GM19023 (cell line): ENCODE results near the gene ABCE1.

ENCODE experiments used
- ATAC-seq: cut with Tn5 transposase; IDR thresholded peaks from one replicate; pipeline ENCODE4 v1.9.1; 2021; ENCODE audit warnings: mild to moderate bottlenecking, moderate library complexity; ENCODE audit not compliant: unreplicated experiment

The ABCE1 gene

DNA sequence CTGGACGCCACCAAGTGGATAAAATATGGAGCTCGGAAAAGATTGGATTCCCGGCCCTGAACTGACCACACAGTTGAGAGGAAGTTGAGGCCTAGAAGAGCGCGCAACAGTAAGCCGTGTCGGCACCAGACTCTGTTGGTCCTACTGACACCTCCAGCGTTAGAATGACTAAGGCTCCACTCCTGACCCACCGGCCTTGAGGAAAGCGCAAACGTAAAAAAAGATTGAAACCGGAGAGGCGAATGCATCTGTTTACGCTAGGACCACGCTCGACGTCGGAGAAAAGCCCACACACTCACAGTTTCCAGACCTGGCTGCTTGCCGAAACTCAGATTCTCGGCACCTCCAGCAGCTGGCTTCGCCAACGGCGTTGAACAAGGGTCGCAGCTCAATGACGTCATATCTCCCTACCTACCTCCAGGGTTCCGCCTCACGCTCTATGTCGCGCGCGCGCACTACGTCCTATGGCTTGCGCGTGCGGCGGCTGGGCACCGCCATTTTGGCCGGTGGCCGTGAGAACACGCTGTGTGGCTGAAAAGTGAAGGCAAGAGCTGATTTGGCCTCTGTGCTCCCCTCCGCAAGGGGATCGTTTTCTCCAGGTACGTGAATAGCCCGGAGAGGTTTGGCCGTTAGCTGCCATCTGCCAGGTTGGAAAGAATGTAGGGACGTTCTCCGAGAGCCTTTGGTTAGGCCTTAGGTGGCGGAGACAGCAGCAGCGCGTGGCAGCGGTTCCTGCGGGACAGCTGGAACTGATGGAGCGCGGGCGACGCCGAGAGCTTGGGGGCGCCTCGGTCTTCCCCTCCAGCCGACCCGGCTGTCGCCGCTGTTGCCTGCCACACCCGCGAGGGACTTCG is at the start of gene ABCE1, which contains the start of gene ANAPC10:
TSS of gene ABCE1 (plus strand) at position 491 of the 854 bp plus-strand sequence. CDS start 6,102 bp downstream, outside the sequence.
TSS of gene ANAPC10 (minus strand) at position 376 of the 854 bp plus-strand sequence. CDS start 2,097 bp downstream, outside the sequence.
- ATAC-seq = peak; percentile 82

DNA sequence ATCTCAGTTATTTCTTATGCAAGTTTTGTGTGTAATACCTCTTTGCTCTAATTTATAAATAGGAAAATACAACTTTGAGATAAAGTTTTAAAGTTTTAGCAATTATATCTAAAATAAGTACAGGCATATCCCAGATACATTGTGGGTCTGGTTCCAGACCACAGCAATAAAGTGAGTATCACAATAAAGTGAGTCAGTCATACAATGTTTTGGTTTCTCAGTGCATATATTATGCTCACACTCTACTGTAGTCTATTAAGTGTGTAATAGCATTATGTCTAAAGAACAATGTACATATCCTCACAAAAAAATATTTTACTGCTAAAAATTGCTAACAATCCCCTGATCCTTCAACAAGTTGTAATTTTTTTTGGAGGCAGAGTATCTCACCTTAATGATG is 49.3 kb upstream of the ABCE1 start:
- no peak for ATAC-seq

DNA sequence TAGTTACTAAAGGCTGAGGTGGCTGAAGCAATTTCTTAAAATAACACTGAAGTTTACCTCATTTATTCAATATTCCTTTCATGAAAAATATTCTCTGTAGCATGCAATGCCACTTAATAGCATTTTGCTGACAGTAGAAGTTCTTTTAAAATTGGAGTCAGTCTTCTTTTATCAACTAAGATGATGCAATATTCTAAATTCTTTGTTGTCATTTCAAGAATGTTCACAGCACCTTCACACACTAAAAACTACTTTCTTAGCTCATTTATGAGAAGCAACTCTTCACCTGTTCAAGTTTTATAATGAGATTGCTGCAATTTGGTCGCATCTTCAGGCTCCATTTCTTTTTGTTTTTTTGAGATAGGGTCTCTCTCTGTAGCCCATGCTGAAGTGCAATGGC is 48.9 kb upstream of the ABCE1 start:
- no peak for ATAC-seq

- no peak for ATAC-seq
Measured at GRCh38 chr4:145055533-145056257, 42.4 kb upstream of the ABCE1 start.

DNA sequence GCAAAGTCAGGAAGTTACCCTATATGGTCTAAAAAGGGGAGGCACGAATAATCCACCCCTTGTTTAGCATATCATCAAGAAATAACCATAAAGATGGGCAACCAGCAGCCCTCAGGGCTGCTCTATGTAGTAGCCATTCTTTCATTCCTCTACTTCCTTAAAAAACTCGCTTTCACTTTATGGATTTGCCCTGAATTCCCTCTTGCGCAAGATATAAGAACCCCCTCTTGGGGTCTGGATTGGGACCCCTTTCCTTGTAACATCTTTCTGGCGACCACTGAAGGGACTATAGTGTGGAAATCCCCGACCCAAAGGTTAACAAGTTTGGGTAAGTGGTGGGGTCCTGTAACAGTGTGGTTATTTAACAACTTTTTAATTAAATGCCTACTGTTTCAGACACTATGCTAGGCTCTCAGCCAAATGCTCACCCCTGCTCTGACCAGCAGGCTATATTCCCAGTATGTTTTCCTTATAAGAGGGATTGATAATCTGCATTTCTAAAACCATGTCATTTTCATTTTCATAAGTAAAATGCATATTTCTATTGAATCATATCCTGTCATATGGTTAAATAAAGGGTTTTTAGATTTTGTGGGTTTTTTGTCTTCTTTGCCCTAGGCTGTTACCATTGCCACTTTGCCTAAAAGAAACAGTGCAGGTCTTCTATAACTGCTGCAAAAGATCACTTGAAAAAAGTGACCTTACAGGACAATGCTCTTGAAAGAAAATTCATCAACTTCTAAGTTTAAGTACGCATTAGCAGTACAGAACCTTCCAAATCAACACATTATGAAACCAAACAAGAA is 41.6 kb upstream of the ABCE1 start:
- ATAC-seq = no peak

GRCh38 chr4:145058256-145058655 is 39.9 kb upstream of the ABCE1 start:
- ATAC-seq = no peak

- ATAC-seq = no peak
Measured at GRCh38 chr4:145061318-145061920, 36.7 kb upstream of the ABCE1 start.

DNA sequence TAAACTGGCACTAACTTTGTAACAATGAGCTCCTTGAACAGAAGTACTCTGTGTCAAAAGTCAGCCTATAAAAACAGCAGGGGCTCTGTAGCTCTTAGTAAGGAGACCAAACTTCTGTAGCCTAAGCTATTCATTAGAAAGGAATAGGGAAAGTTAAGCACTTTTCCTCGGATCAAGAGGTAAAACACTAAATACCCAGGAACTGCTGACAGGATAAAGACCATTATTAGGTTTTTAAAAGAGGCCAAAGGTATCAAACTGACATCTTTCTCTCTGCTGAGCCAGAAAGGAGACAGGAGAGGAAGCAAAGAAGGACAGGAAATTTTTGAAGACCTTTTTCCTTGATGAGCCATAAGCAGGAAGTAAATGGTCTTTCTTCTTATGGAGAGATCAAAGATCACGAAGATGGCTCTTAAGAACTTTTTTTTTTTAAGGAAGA is 32.0 kb upstream of the ABCE1 start:
- no peak for ATAC-seq

- no peak for ATAC-seq
Measured at GRCh38 chr4:145069361-145069760, 28.8 kb upstream of the ABCE1 start.

DNA sequence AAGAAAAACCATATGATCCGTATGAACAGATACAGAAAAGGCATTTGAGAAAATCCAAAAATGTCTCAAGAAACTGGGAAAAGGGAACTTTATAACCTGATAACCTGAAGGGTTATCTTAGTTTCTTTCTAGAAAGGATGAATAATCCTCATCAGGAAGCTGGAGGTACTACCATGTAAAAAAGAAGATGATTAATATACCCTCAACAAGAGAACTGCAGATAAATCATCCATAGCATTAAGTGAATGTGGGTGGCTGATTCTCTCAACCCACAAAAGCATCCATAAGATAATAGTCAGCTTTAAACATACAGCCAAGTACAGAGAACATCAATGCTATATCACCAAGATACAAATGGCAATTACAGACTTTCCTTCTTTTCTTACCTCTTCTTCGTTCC is 26.6 kb upstream of the ABCE1 start:
- no peak for ATAC-seq

DNA sequence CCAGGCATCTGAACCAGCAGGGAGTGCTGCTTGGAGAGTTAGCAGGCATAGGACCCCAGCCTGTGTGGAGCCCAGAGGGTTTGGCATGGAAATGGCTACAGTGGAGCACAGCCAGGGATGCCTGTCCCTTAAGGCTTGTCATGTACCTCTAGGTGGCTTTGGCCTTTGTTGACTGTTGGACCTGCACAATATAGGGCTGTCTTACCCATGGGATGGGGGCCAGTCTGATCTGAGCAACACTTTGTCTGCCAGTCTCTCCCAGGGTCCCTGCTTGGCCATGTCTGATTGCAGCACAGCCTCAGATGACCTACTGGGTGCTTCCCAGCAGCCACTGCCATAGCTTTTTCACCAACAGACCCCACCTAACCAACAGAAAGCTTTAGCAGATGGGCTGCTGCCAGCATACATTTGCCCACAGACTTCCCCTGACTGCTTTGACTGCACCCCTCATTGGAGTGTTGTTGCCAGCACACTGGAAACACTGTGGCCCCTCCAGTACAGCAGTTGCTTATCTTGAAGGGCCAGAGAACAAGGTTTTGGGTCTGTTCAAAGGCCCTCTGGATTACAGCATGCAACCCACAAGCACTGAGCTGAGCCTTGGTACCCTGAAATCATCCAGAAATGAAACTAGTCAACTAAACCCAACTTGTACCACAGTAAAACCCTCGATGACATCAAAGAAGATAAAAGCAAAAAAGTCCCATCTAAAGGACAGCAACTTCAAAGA is 22.2 kb upstream of the ABCE1 start:
- no peak for ATAC-seq

DNA sequence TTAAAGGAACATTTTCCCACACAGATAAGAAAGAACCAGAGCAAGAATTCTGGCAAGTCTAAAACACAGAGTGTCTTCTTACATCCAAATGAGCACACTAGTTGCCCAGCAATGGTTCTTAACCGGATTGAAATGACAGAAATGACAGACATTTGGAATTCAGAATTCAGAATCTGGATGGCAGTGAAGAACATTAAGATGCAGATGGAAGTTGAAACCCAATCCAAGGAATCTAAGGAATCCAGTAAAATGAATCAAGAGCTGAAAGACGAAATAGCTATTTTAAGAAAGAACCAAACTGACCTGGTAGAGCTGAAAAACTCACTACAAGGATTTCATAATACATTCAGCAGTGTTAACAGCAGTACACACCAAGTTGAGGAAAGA is 21.6 kb upstream of the ABCE1 start:
- ATAC-seq = no peak

- ATAC-seq = no peak
Measured at GRCh38 chr4:145081756-145082155, 16.4 kb upstream of the ABCE1 start.

DNA sequence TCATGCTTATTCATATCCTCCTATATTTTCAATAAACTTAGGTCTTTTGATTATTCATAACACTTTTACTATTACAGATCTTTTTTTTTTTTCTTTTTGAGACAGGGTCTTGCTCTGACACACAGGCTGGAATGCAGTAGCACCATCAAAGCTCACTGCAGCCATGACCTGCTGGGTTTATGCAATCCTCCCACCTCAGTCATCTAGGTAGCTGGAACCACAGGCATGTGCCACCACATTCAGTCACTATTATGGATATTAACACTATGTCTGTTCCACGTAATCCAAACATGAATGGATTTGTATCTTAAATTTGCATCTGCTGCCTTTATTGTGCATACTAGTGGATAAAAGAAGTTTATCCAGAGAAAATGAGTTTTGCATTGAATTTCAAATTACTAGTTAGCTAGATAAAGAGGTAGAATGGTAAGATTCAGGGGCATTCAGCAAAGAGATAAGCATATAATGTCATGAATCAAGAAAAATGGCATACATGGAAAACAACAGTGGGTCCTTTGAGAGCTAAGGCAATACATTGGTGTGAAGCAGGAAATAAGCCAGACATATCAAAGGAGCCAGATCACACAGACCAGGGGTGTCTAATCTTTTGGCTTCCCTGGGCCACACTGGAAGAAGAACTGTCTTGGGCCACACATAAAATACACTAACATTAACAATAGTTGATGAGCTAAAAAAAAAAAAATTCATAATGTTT is 14.1 kb upstream of the ABCE1 start:
- no peak for ATAC-seq

DNA sequence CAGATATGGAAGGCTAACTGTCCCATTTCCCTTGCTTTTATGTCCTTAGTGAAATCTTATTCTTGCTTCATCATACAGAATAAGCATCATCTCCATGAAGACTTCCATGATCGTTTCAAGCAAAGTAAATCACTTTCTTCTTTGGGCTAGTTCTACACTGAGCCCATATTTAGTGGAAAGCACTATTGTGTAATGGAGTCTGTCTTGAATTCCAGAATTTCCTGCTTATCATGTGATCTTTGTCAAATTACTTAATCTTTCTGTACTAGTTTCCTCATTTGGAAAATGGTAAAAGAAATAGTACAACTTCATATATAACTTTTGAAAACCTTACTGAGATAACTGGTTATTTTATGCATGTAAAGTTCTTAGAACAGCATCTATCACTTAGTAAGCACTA is 7.7 kb upstream of the ABCE1 start:
- no peak for ATAC-seq

- ATAC-seq = no peak
Measured at GRCh38 chr4:145093638-145094037, 4.5 kb upstream of the ABCE1 start.

- ATAC-seq = peak; percentile 0
Measured at GRCh38 chr4:145097331-145097820, 735 bp upstream of the ABCE1 start.

DNA sequence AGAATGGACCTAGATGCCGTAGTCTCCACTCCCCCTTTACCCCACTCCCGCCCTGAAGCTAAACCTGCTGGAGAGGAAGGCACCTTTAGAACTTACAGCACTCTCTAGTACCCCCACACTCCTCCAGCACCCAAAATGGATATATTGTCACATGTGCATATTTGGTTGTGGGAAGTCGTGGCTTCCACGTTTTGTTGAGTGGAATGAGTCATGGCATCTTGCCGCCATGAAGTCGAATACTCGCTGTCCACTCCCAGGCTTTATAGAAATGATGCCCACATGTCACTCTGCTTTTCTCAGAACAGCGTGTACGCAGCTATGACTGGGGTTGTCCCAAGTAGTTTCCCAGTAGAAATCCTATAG is 545 bp downstream of the ABCE1 start:
- ATAC-seq = peak; percentile 10

DNA sequence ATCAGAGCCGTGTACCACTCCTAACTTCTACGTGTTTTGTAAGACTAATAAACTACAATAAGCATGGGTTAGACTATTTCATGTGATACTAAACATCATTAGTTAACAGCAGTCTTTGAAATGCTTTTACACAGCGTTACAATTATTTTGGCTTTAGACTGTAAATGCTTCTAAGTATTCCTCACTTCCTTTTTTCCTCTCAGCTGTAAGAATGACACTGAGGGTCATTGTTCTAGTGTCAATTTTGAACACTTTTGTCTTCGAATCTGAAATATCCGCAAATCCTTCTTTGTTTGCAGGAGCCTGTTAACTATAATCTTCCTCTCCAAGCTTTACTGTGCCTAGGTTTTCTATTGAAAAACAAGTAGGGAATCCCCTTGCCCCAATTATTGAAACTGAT is 1.5 kb downstream of the ABCE1 start:
- ATAC-seq = no peak
